Sigmoid colon (tissue), 4 donors: Measurements from ENCODE around the gene HDDC2.

ENCODE experiments used
- POLR2A ChIP-seq, 2 donors: fragments of 450-650 bp; IDR thresholded peaks; one replicate each; pipeline ENCODE4 v1.6.1; 2016; ENCODE audit warnings: antibody characterized with exemption in 2 of 2, mild to moderate bottlenecking in 2 of 2, moderate library complexity in 2 of 2
- POLR2AphosphoS5 ChIP-seq, 4 donors: sonication (generic); formaldehyde crosslinking; IDR thresholded peaks; one replicate each; pipeline ENCODE4 v1.6.1; 2017; ENCODE audit warnings: antibody characterized with exemption in 4 of 4
- TF ChIP-seq, protein P1 (sequence below), 4 experiments: fragments of 450-650 bp in 3 of 4; fragments of 200-600 bp in 1 of 4; IDR thresholded peaks; one replicate each; pipeline ENCODE4 v1.5.1; 2016 to 2019; ENCODE audit warnings: antibody characterized with exemption in 4 of 4, mild to moderate bottlenecking in 3 of 4, moderate library complexity in 2 of 4

DNA sequence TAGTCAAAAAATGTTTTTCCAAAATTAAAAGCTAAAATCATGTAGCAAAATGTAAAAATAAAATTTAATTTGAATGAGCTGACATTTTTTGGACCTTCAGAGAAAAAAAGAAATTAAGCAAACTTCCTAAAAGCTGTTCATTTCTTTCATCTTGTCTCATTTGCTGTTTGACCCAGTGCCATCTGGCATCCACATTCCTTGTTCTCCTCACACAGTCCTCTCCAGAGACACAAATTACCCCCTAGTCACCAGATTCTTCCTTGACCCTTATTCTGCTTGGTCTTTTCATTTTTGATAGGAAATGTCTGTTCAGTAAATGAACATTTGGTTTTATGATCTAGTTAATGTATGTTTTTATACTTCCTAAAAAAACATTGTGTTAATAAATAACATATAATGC is 55.2 kb downstream of the HDDC2 start:
- TF ChIP-seq, protein P1, sequence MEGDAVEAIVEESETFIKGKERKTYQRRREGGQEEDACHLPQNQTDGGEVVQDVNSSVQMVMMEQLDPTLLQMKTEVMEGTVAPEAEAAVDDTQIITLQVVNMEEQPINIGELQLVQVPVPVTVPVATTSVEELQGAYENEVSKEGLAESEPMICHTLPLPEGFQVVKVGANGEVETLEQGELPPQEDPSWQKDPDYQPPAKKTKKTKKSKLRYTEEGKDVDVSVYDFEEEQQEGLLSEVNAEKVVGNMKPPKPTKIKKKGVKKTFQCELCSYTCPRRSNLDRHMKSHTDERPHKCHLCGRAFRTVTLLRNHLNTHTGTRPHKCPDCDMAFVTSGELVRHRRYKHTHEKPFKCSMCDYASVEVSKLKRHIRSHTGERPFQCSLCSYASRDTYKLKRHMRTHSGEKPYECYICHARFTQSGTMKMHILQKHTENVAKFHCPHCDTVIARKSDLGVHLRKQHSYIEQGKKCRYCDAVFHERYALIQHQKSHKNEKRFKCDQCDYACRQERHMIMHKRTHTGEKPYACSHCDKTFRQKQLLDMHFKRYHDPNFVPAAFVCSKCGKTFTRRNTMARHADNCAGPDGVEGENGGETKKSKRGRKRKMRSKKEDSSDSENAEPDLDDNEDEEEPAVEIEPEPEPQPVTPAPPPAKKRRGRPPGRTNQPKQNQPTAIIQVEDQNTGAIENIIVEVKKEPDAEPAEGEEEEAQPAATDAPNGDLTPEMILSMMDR (IDR thresholded peaks at IDR 0.05), result no peak
- TF ChIP-seq POLR2AphosphoS5 (IDR thresholded peaks at IDR 0.05), result no peak
- no peak for TF ChIP-seq POLR2A (IDR thresholded peaks at IDR 0.05)
